Measurements from ENCODE around the gene DRAM1. TPM values are rescaled to one million over a fixed set of nuclear protein-coding genes. Genes with fewer than 3 reads are reported as not detected.

The DRAM1 gene
- total and polyA plus RNA-seq, 2 of the 4 experiments (the other 2 are of a cell fraction): 20.0 to 27.2 TPM

GRCh38 chr12:101948365-101948764 is 71.0 kb downstream of the DRAM1 start:
- Histone ChIP-seq H3K23ac (ENCODE audit: low read depth, low read length) (no peak overlapping the region), H4K8ac (ENCODE audit: low read depth in 2 of 2, low read length in 2 of 2) (no peak overlapping the region), H4K20me1 (ENCODE audit: insufficient read depth, low read length) (no peaks in the 10 kb centered on the region), H2BK15ac (ENCODE audit: low read depth, low read length) (no peak overlapping the region), H3K79me1 (ENCODE audit: low read depth in 1 of 2, low read length in 2 of 2) (no peaks in the 10 kb centered on the region), H3K4me2 (ENCODE audit: low read depth, low read length) (no peak overlapping the region), H3K18ac (ENCODE audit: low read depth, low read length) (no peak overlapping the region), H3K27ac (ENCODE audit: insufficient read depth, low read length) (no peak overlapping the region), H3K9me1 (ENCODE audit: insufficient read depth, low read length) (peaks cover 3% of the 10 kb centered on the region; the same call in 1 of the 2 replicates), H3K4me1 (ENCODE audit: control insufficient read depth, insufficient read depth, low read length) (peaks cover 5% of the 10 kb centered on the region; the same call in 1 of the 2 replicates), H2BK20ac (ENCODE audit: low read depth, low read length) (no peak overlapping the region), H3K9me3 (ENCODE audit: control insufficient read depth, insufficient read depth, low read length) (no peaks in the 10 kb centered on the region), H3K4me3 (ENCODE audit: insufficient read depth, low read depth, low read length) (no peak overlapping the region), H2BK120ac (ENCODE audit: low read depth, low read length) (no peak overlapping the region), H2AK9ac (replicated peaks; ENCODE audit: low read depth, low read length, poor library complexity) (no peak overlapping the region), H3K56ac (ENCODE audit: extremely low read depth, insufficient read depth, low read length) (no peak overlapping the region), H2AFZ (replicated peaks; ENCODE audit: low read length, poor library complexity) (no peak overlapping the region), H3K36me3 (ENCODE audit: control insufficient read depth, insufficient read depth, low read length) (no peaks in the 10 kb centered on the region), H4K5ac (ENCODE audit: low read depth, low read length) (no peak overlapping the region), H2BK5ac (ENCODE audit: low read depth, low read length, poor library complexity, severe bottlenecking) (no peak overlapping the region), H3K14ac (replicated peaks; ENCODE audit: low read depth, low read length) (no peak overlapping the region), H3K9ac (ENCODE audit: low read depth, low read length) (no peak overlapping the region), H4K91ac (ENCODE audit: insufficient read depth, low read depth, low read length) (no peak overlapping the region), H2AK5ac (ENCODE audit: low read depth, low read length) (no peak overlapping the region), H3K27me3 (ENCODE audit: control insufficient read depth, insufficient read depth, low read length) (no peaks in the 10 kb centered on the region), H3K4ac (ENCODE audit: low read depth, low read length) (no peak overlapping the region)
- no TSS peak for BruUV-seq (replicated peaks)
- POLR2A ChIA-PET (ENCODE audit: unreplicated experiment): no interaction called here
- in situ Hi-C loops (cut with MboI; ENCODE audit: low sequenced_read_pairs): loop anchor here (25.0 kb wide), 1 partner anchor 539 kb away; the partner anchor contains the start of gene IGF1
- CTCF ChIA-PET: no interaction called here
- TF ChIP-seq FOS (IDR thresholded peaks at IDR 0.05; ENCODE audit: low read depth, low read length): no peak
- TF ChIP-seq MXI1 (IDR thresholded peaks at IDR 0.05; ENCODE audit: borderline replicate concordance, low read depth, low read length): no peak
- no peak for TF ChIP-seq RCOR1 (IDR thresholded peaks at IDR 0.05; ENCODE audit: insufficient replicate concordance, low read length)
- no peak for TF ChIP-seq USF2 (IDR thresholded peaks at IDR 0.05; ENCODE audit: low read depth, low read length)
- no peak for TF ChIP-seq BHLHE40 (IDR thresholded peaks at IDR 0.05; ENCODE audit: low read depth, low read length)
- TF ChIP-seq MAZ (IDR thresholded peaks at IDR 0.05; ENCODE audit: borderline replicate concordance, low read depth, low read length): no peak
- no peak for TF ChIP-seq RAD21 (IDR thresholded peaks at IDR 0.05; ENCODE audit: low read length)
- TF ChIP-seq RFX5 (IDR thresholded peaks at IDR 0.05; ENCODE audit: low read depth, low read length): no peak
- TF ChIP-seq CHD1 (IDR thresholded peaks at IDR 0.05; ENCODE audit: low read depth, low read length): no peak
- no peak for TF ChIP-seq NFE2L2 (IDR thresholded peaks at IDR 0.05; ENCODE audit: low read depth, low read length)
- TF ChIP-seq CEBPB (IDR thresholded peaks at IDR 0.05; ENCODE audit: low read depth, low read length): no peak
- DNase-seq (no peak), ATAC-seq (ENCODE audit: low read depth) (no peak)
- WGBS, 2 experiments (ENCODE audit: extremely low coverage in 2 of 2, insufficient read length in 1 of 2): no CpG with 5 or more reads among the region's 3 CpGs
- intact Hi-C loops (cut with micrococcal nuclease): no loop called here
- dilution Hi-C loops (cut with HindIII; ENCODE audit: low sequenced_read_pairs, unreplicated experiment): no loop called here

All from IMR-90 (cell line).